GM11168 (cell line): ENCODE data around the gene UTP15.

Experiments
- in situ Hi-C: fragments of 300-500 bp; cut with MboI; formaldehyde crosslinking; loops from one replicate; pipeline ENCODE4 v1.12.0; 2022; ENCODE audit warnings: low sequenced_read_pairs; ENCODE audit not compliant: unreplicated experiment

UTP15 gene

GRCh38 chr5:73565139-73565968 is at the start of gene UTP15, which contains the start of gene ANKRA2:
UTP15 (plus strand) TSS chr5:73565743; CDS start chr5:73567345, 1,602 bp downstream.
ANKRA2 (minus strand) TSS chr5:73565639; CDS start chr5:73562881, 2,758 bp downstream.
- in situ Hi-C loops: no loop called here

GRCh38 chr5:73519531-73520283 is 45.8 kb upstream of the UTP15 start:
- in situ Hi-C loops: no loop called here

- in situ Hi-C loops: no loop called here
Measured at GRCh38 chr5:73522989-73523388, 42.6 kb upstream of the UTP15 start.

- in situ Hi-C loops: no loop called here
Measured at GRCh38 chr5:73523861-73524260, 41.7 kb upstream of the UTP15 start.

- in situ Hi-C loops: no loop called here
Measured at GRCh38 chr5:73525606-73526203, 39.8 kb upstream of the UTP15 start.

GRCh38 chr5:73528248-73528647 is 37.3 kb upstream of the UTP15 start:
- in situ Hi-C loops: no loop called here

- in situ Hi-C loops: no loop called here
Measured at GRCh38 chr5:73529081-73529480, 36.5 kb upstream of the UTP15 start.

GRCh38 chr5:73531356-73531755 is 34.2 kb upstream of the UTP15 start:
- in situ Hi-C loops: no loop called here

GRCh38 chr5:73532195-73532594 is 33.3 kb upstream of the UTP15 start:
- in situ Hi-C loops: no loop called here

- in situ Hi-C loops: no loop called here
Measured at GRCh38 chr5:73534011-73534644, 31.4 kb upstream of the UTP15 start.

- in situ Hi-C loops: no loop called here
Measured at GRCh38 chr5:73534971-73535370, 30.6 kb upstream of the UTP15 start.

GRCh38 chr5:73539730-73540129 is 25.8 kb upstream of the UTP15 start:
- in situ Hi-C loops: no loop called here

GRCh38 chr5:73540192-73540591 is 25.4 kb upstream of the UTP15 start:
- in situ Hi-C loops: no loop called here

- in situ Hi-C loops: no loop called here
Measured at GRCh38 chr5:73542020-73542419, 23.5 kb upstream of the UTP15 start.

- in situ Hi-C loops: no loop called here
Measured at GRCh38 chr5:73544429-73545402, 20.8 kb upstream of the UTP15 start.

- in situ Hi-C loops: no loop called here
Measured at GRCh38 chr5:73545403-73545779, 20.2 kb upstream of the UTP15 start.

- in situ Hi-C loops: no loop called here
Measured at GRCh38 chr5:73550016-73550415, 15.5 kb upstream of the UTP15 start.

- in situ Hi-C loops: no loop called here
Measured at GRCh38 chr5:73552642-73553041, 12.9 kb upstream of the UTP15 start.

- in situ Hi-C loops: no loop called here
Measured at GRCh38 chr5:73558950-73559349, 6.6 kb upstream of the UTP15 start.
